IMR-90 (cell line): ENCODE data around the gene MAPK1. TPM values are rescaled to one million over a fixed set of nuclear protein-coding genes. Genes with fewer than 3 reads are reported as not detected.

ENCODE experiments used
- ATAC-seq: fragments of 200-7000 bp; cut with Tn5 transposase; 2 replicates; pipeline ENCODE4 v1.9.1; 2020; ENCODE audit warnings: low read depth, mild to moderate bottlenecking, moderate library complexity
- BruUV-seq: library from RNA; stranded (reverse); fragments of 400-500 nt; replicated peaks from 2 replicates; lab custom pipeline; 2021; lab: Mats Ljungman, UMichigan
- CTCF ChIA-PET: fragments of 300-600 bp; formaldehyde crosslinking; extraction: SDS; loops from one replicate; lab custom pipeline; 2021; ENCODE audit warnings: antibody characterized with exemption; lab: Yijun Ruan, JAX
- POLR2A ChIA-PET: fragments of 300-600 bp; sonication (Branson Sonifier 250); formaldehyde crosslinking; loops from one replicate; lab custom pipeline; 2022; ENCODE audit warnings: antibody characterized with exemption; ENCODE audit not compliant: unreplicated experiment; lab: Charles Lee
- DNase-seq: peaks from one replicate; pipeline ENCODE4 v3.0.0; 2013
- H2AFZ ChIP-seq: replicated peaks from 2 replicates; pipeline ENCODE3; 2013; ENCODE audit warnings: low read length, mild to moderate bottlenecking; ENCODE audit not compliant: poor library complexity
- H2AK5ac ChIP-seq: 2 replicates; pipeline ENCODE4 v1.6.1; 2013; ENCODE audit warnings: low read depth, low read length, inconsistent platforms
- H2AK9ac ChIP-seq: replicated peaks from 2 replicates; pipeline ENCODE3; 2013; ENCODE audit warnings: mild to moderate bottlenecking, low read depth, low read length, moderate library complexity; ENCODE audit not compliant: poor library complexity
- H2BK120ac ChIP-seq: 2 replicates; pipeline ENCODE4 v1.6.1; 2013; ENCODE audit warnings: low read depth, low read length, inconsistent platforms
- H2BK15ac ChIP-seq: 3 replicates; pipeline ENCODE4 v1.6.1; 2013; ENCODE audit warnings: low read depth, low read length, inconsistent platforms
- H2BK20ac ChIP-seq: 2 replicates; pipeline ENCODE4 v1.6.1; 2013; ENCODE audit warnings: low read depth, mild to moderate bottlenecking, inconsistent platforms, low read length, moderate library complexity
- H2BK5ac ChIP-seq: 2 replicates; pipeline ENCODE4 v1.6.1; 2013; ENCODE audit warnings: mild to moderate bottlenecking, low read depth, low read length, inconsistent platforms; ENCODE audit not compliant: poor library complexity, severe bottlenecking
- H3K14ac ChIP-seq: replicated peaks from 2 replicates; pipeline ENCODE4 v1.6.1; 2013; ENCODE audit warnings: low read depth, low read length, inconsistent platforms
- H3K18ac ChIP-seq: 2 replicates; pipeline ENCODE4 v1.6.1; 2013; ENCODE audit warnings: low read depth, low read length, control low read depth
- H3K23ac ChIP-seq: 2 replicates; pipeline ENCODE4 v1.6.1; 2013; ENCODE audit warnings: low read depth, low read length, inconsistent platforms
- H3K27ac ChIP-seq: 2 replicates; pipeline ENCODE4 v1.5.1; 2013; ENCODE audit warnings: mild to moderate bottlenecking, control low read depth, low read length; ENCODE audit not compliant: insufficient read depth
- H3K27me3 ChIP-seq: 2 replicates; pipeline ENCODE4 v1.6.1; 2013; ENCODE audit warnings: low read length; ENCODE audit not compliant: control insufficient read depth, insufficient read depth
- H3K36me3 ChIP-seq: 2 replicates; pipeline ENCODE4 v1.6.1; 2013; ENCODE audit warnings: low read length, mixed read lengths; ENCODE audit not compliant: control insufficient read depth, insufficient read depth
- H3K4ac ChIP-seq: 2 replicates; pipeline ENCODE4 v1.6.1; 2013; ENCODE audit warnings: low read depth, low read length, inconsistent platforms
- H3K4me1 ChIP-seq: 2 replicates; pipeline ENCODE4 v1.6.1; 2013; ENCODE audit warnings: low read length, mixed read lengths; ENCODE audit not compliant: control insufficient read depth, insufficient read depth
- H3K4me2 ChIP-seq: 2 replicates; pipeline ENCODE4 v1.6.1; 2013; ENCODE audit warnings: low read depth, mild to moderate bottlenecking, control low read depth, low read length, moderate library complexity
- H3K4me3 ChIP-seq: 2 replicates; pipeline ENCODE4 v1.5.1; 2013; ENCODE audit warnings: low read depth, mild to moderate bottlenecking, control low read depth, low read length, moderate library complexity; ENCODE audit not compliant: insufficient read depth
- H3K56ac ChIP-seq: 2 replicates; pipeline ENCODE4 v1.6.1; 2013; ENCODE audit warnings: low read length, inconsistent platforms; ENCODE audit not compliant: insufficient read depth; ENCODE audit errors: extremely low read depth
- H3K79me1 ChIP-seq, 2 experiments: 2 replicates each; pipeline ENCODE4 v1.6.1; 2013; ENCODE audit warnings: low read length in 2 of 2, inconsistent platforms in 1 of 2, low read depth in 1 of 2
- H3K9ac ChIP-seq: 2 replicates; pipeline ENCODE4 v1.6.1; 2013; ENCODE audit warnings: low read depth, low read length, control low read depth
- H3K9me1 ChIP-seq: 2 replicates; pipeline ENCODE4 v1.6.1; 2013; ENCODE audit warnings: low read length, inconsistent platforms; ENCODE audit not compliant: insufficient read depth
- H3K9me3 ChIP-seq: 2 replicates; pipeline ENCODE4 v1.6.1; 2013; ENCODE audit warnings: low read length; ENCODE audit not compliant: control insufficient read depth, insufficient read depth
- H4K20me1 ChIP-seq: 2 replicates; pipeline ENCODE4 v1.6.1; 2013; ENCODE audit warnings: low read length, inconsistent platforms; ENCODE audit not compliant: insufficient read depth
- H4K5ac ChIP-seq: 2 replicates; pipeline ENCODE4 v1.6.1; 2013; ENCODE audit warnings: mild to moderate bottlenecking, low read depth, low read length, control low read depth
- H4K8ac ChIP-seq, 2 experiments: 2 replicates each; pipeline ENCODE4 v1.6.1; 2013; ENCODE audit warnings: low read depth in 2 of 2, low read length in 2 of 2, control low read depth in 1 of 2, inconsistent platforms in 1 of 2
- H4K91ac ChIP-seq: 2 replicates; pipeline ENCODE4 v1.6.1; 2013; ENCODE audit warnings: low read depth, low read length, inconsistent platforms; ENCODE audit not compliant: insufficient read depth
- BHLHE40 ChIP-seq: fragments of 150-350 bp; IDR thresholded peaks from 2 replicates; pipeline ENCODE4 v1.6.1; 2016; ENCODE audit warnings: mild to moderate bottlenecking, low read depth, low read length
- CEBPB ChIP-seq: IDR thresholded peaks from 2 replicates; pipeline ENCODE4 v1.6.1; 2012; ENCODE audit warnings: low read depth, low read length, improper control_type of control experiment
- CHD1 ChIP-seq: IDR thresholded peaks from 2 replicates; pipeline ENCODE4 v1.6.1; 2012; ENCODE audit warnings: low read depth, low read length, improper control_type of control experiment
- ELK1 ChIP-seq: fragments of 150-350 bp; IDR thresholded peaks from 2 replicates; pipeline ENCODE4 v1.6.1; 2016; ENCODE audit warnings: low read depth, mild to moderate bottlenecking, low read length, moderate library complexity, borderline replicate concordance
- FOS ChIP-seq: fragments of 150-350 bp; IDR thresholded peaks from 2 replicates; pipeline ENCODE4 v1.6.1; 2016; ENCODE audit warnings: low read depth, low read length
- MAFK ChIP-seq: IDR thresholded peaks from 2 replicates; pipeline ENCODE4 v1.6.1; 2012; ENCODE audit warnings: low read depth, low read length, improper control_type of control experiment
- MAZ ChIP-seq: IDR thresholded peaks from 2 replicates; pipeline ENCODE4 v1.6.1; 2012; ENCODE audit warnings: low read depth, mild to moderate bottlenecking, low read length, improper control_type of control experiment, moderate library complexity, borderline replicate concordance
- MXI1 ChIP-seq: IDR thresholded peaks from 2 replicates; pipeline ENCODE4 v1.6.1; 2012; ENCODE audit warnings: low read depth, mild to moderate bottlenecking, low read length, moderate library complexity, borderline replicate concordance
- NFE2L2 ChIP-seq: fragments of 150-350 bp; IDR thresholded peaks from 2 replicates; pipeline ENCODE4 v1.6.1; 2016; ENCODE audit warnings: low read depth, mild to moderate bottlenecking, low read length
- POLR2A ChIP-seq: IDR thresholded peaks from 2 replicates; pipeline ENCODE4 v1.6.1; 2012; ENCODE audit warnings: mild to moderate bottlenecking, low read depth, low read length
- RAD21 ChIP-seq: IDR thresholded peaks from 2 replicates; pipeline ENCODE4 v1.6.1; 2012; ENCODE audit warnings: low read length, improper control_type of control experiment
- RCOR1 ChIP-seq: IDR thresholded peaks from 2 replicates; pipeline ENCODE4 v1.6.1; 2012; ENCODE audit warnings: mild to moderate bottlenecking, low read length, improper control_type of control experiment; ENCODE audit not compliant: insufficient replicate concordance
- RFX5 ChIP-seq: IDR thresholded peaks from 2 replicates; pipeline ENCODE4 v1.8.0; 2012; ENCODE audit warnings: low read depth, mild to moderate bottlenecking, low read length, moderate library complexity
- SMC3 ChIP-seq: fragments of 150-350 bp; IDR thresholded peaks from 2 replicates; pipeline ENCODE4 v1.6.1; 2016; ENCODE audit warnings: low read depth, mild to moderate bottlenecking, antibody characterized with exemption, low read length, moderate library complexity
- WGBS, 2 experiments: methylation state at CpG; one replicate each; pipeline versions ENCODE4 v1.1.5 to v1.1.7; 2013; ENCODE audit warnings: missing lambda C conversion rate in 2 of 2; ENCODE audit not compliant: insufficient read length in 1 of 2; ENCODE audit errors: extremely low coverage in 2 of 2; 5-methylcytosine and 5-hydroxymethylcytosine counted together
- dilution Hi-C: fragments of 300-500 bp; cut with HindIII; formaldehyde crosslinking; loops from one replicate; pipeline ENCODE4 v1.14.3; 2018; ENCODE audit warnings: low sequenced_read_pairs; ENCODE audit not compliant: unreplicated experiment
- in situ Hi-C: fragments of 300-500 bp; cut with MboI; formaldehyde crosslinking; loops from 3 replicates; pipeline ENCODE4 v1.14.3; 2019; ENCODE audit warnings: low sequenced_read_pairs, inconsistent platforms, mixed read lengths
- intact Hi-C: fragments of 100-400 bp; cut with micrococcal nuclease; formaldehyde crosslinking; loops from 2 replicates; pipeline ENCODE4 v1.10.0; 2022
- polyA plus RNA-seq, 3 experiments: library from polyadenylated mRNA; depleted of rRNA; stranded (reverse); fragments of >200 nt; gene quantifications; 2 replicates each; pipeline ENCODE4 v1.2.3, GENCODE V29; 2012; ENCODE audit warnings: low replicate concordance in 1 of 3
- total RNA-seq: library from RNA; depleted of rRNA; stranded (reverse); fragments of >200 nt; gene quantifications from 2 replicates; pipeline ENCODE4 v1.2.3, GENCODE V29; 2012
- TF ChIP-seq, protein P1 (sequence below): conservative IDR thresholded peaks from 2 replicates; pipeline ENCODE4 v1.5.1; 2012; ENCODE audit warnings: mild to moderate bottlenecking, low read depth, low read length, improper control_type of control experiment
- TF ChIP-seq, protein P2 (sequence below): fragments of 150-350 bp; IDR thresholded peaks from 2 replicates; pipeline ENCODE4 v1.6.1; 2017; ENCODE audit warnings: mild to moderate bottlenecking, antibody characterized with exemption, low read length, low read depth

The MAPK1 gene
- total and polyA plus RNA-seq, 2 of the 4 experiments (the other 2 are of a cell fraction), result 41.0 to 51.3 TPM

DNA sequence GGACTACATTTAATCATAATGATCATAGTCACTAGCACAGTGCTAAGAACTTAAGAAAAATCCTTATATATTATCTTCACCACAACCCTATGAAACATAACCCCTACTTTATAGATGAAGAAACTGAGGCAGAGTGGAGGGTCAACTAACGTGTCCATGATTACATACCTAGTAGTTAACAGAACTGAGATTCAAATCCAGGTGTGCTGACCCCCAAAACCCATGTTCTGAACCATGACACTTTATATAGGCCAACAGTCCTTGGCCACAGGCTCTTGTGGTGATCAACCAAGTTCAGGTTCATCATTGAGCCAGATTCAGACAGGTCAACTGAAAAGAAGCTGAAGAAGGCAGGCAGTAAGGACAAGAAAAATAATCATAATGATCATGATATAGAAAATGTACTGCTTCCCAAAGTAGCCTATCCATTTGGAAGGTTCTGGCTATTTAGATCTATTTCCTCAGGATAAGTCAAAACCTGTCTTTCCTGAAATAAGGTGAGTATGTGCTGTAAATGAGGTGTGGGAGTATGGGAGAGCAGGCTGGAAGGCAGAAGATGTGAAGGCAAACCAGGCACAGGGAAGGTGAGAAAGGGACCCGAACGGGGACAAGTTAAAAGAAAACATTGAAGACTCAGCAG, 39.7 kb downstream of the MAPK1 start:
- no peak overlapping the region for H2AK9ac ChIP-seq
- H3K9ac ChIP-seq, result no peak overlapping the region
- H4K20me1 ChIP-seq, result peaks cover 96% of the 10 kb centered on the region
- dilution Hi-C loops (no loop called here), in situ Hi-C loops (no loop called here), intact Hi-C loops (no loop called here)
- H2AFZ ChIP-seq, result no peak overlapping the region
- H3K23ac ChIP-seq, result no peak overlapping the region
- WGBS, 2 experiments, result 71% methylated on average over 2 of the region's 3 CpGs; no CpG with 5 or more reads in 1 of the 2 experiments
- H3K4me1 ChIP-seq, result peaks cover 21% of the 10 kb centered on the region
- DNase-seq (no peak), ATAC-seq (no peak)
- H3K4me2 ChIP-seq, result no peak overlapping the region
- H3K27ac ChIP-seq, result no peak overlapping the region
- ChIA-PET CTCF (no interaction called here), POLR2A (no interaction called here)
- no TSS peak for BruUV-seq
- peaks cover 36% of the 10 kb centered on the region for H3K9me1 ChIP-seq
- H4K5ac ChIP-seq, result no peak overlapping the region
- H3K79me1 ChIP-seq, result peaks cover 31 to 88% of the 10 kb centered on the region in 2 experiments
- no peaks in the 10 kb centered on the region for H3K36me3 ChIP-seq
- H3K4me3 ChIP-seq, result no peak overlapping the region
- H4K91ac ChIP-seq, result no peak overlapping the region
- TF ChIP-seq BHLHE40 (no peak), RCOR1 (no peak), MAFK (no peak), RAD21 (no peak), NFE2L2 (no peak), FOS (no peak), MAZ (no peak), POLR2A (no peak), ELK1 (no peak), CHD1 (no peak), RFX5 (no peak), SMC3 (no peak), CEBPB (no peak), MXI1 (no peak)
- TF ChIP-seq, protein P1, sequence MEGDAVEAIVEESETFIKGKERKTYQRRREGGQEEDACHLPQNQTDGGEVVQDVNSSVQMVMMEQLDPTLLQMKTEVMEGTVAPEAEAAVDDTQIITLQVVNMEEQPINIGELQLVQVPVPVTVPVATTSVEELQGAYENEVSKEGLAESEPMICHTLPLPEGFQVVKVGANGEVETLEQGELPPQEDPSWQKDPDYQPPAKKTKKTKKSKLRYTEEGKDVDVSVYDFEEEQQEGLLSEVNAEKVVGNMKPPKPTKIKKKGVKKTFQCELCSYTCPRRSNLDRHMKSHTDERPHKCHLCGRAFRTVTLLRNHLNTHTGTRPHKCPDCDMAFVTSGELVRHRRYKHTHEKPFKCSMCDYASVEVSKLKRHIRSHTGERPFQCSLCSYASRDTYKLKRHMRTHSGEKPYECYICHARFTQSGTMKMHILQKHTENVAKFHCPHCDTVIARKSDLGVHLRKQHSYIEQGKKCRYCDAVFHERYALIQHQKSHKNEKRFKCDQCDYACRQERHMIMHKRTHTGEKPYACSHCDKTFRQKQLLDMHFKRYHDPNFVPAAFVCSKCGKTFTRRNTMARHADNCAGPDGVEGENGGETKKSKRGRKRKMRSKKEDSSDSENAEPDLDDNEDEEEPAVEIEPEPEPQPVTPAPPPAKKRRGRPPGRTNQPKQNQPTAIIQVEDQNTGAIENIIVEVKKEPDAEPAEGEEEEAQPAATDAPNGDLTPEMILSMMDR, result no peak
- TF ChIP-seq, protein P2, sequence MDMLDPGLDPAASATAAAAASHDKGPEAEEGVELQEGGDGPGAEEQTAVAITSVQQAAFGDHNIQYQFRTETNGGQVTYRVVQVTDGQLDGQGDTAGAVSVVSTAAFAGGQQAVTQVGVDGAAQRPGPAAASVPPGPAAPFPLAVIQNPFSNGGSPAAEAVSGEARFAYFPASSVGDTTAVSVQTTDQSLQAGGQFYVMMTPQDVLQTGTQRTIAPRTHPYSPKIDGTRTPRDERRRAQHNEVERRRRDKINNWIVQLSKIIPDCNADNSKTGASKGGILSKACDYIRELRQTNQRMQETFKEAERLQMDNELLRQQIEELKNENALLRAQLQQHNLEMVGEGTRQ, result no peak
- no peak overlapping the region for H3K4ac ChIP-seq
- no peaks in the 10 kb centered on the region for H3K9me3 ChIP-seq
- H3K14ac ChIP-seq, result peak overlapping the region; percentile 51; the same call in 1 of the 2 replicates
- H4K8ac ChIP-seq, result no peak overlapping the region
- H2BK120ac ChIP-seq, result no peak overlapping the region
- no peak overlapping the region for H3K18ac ChIP-seq
- H2BK20ac ChIP-seq, result no peak overlapping the region
- no peak overlapping the region for H3K56ac ChIP-seq
- H3K27me3 ChIP-seq, result no peaks in the 10 kb centered on the region
- no peak overlapping the region for H2BK5ac ChIP-seq
- no peak overlapping the region for H2BK15ac ChIP-seq
- H2AK5ac ChIP-seq, result no peak overlapping the region
